ENCODE results near the gene SUSD2. TPM values are rescaled to one million over a fixed set of nuclear protein-coding genes. Genes with fewer than 3 reads are reported as not detected.

The SUSD2 gene
- total RNA-seq, 4 donors from 2014 or later: 10.7 to 367 (median 209) TPM

- Histone ChIP-seq H3K4me1 (peaks cover 0 to 6% (median 0%) of the 10 kb centered on the region in 4 donors), H3K36me3 (peaks cover 0 to 94% (median 0%) of the 10 kb centered on the region in 3 donors), H3K9me3 (no peaks in the 10 kb centered on the region), H3K4me3 (no peak overlapping the region), H3K27ac (no peak overlapping the region), H3K27me3 (no peaks in the 10 kb centered on the region)
- DNase-seq: no peak
- no peak for TF ChIP-seq POLR2A (IDR thresholded peaks at IDR 0.05)
- TF ChIP-seq CTCF (IDR thresholded peaks at IDR 0.05): no peak
Measured at GRCh38 chr22:24170188-24170587, 11.1 kb upstream of the SUSD2 start.

GRCh38 chr22:24170632-24171031 is 10.7 kb upstream of the SUSD2 start:
- TF ChIP-seq CTCF (IDR thresholded peaks at IDR 0.05) (no peak), POLR2A (IDR thresholded peaks at IDR 0.05) (no peak)

GRCh38 chr22:24171822-24172221 is 9.5 kb upstream of the SUSD2 start:
- no peak for DNase-seq
- H3K27ac ChIP-seq: no peak overlapping the region
- H3K9me3 ChIP-seq: no peaks in the 10 kb centered on the region
- H3K27me3 ChIP-seq: no peaks in the 10 kb centered on the region
- TF ChIP-seq CTCF (IDR thresholded peaks at IDR 0.05) (no peak), POLR2A (IDR thresholded peaks at IDR 0.05) (no peak)
- H3K4me3 ChIP-seq: no peak overlapping the region
- peaks cover 0 to 6% (median 0%) of the 10 kb centered on the region in 4 donors for H3K4me1 ChIP-seq
- H3K36me3 ChIP-seq: peaks cover 0 to 93% (median 0%) of the 10 kb centered on the region in 3 donors

More at GRCh38 chr22:24170632-24171031, 10.7 kb upstream of the SUSD2 start:
- H3K9me3 ChIP-seq: no peaks in the 10 kb centered on the region
- H3K36me3 ChIP-seq: peaks cover 0 to 93% (median 0%) of the 10 kb centered on the region in 3 donors
- no peak overlapping the region for H3K27ac ChIP-seq
- no peak for DNase-seq
- H3K4me3 ChIP-seq: no peak overlapping the region
- no peaks in the 10 kb centered on the region for H3K27me3 ChIP-seq
- H3K4me1 ChIP-seq: peaks cover 0 to 6% (median 0%) of the 10 kb centered on the region in 4 donors

- no peak overlapping the region for H3K4me3 ChIP-seq
- TF ChIP-seq CTCF (IDR thresholded peaks at IDR 0.05) (peak; percentile 68 to 87 (median 82)), POLR2A (IDR thresholded peaks at IDR 0.05) (no peak)
- peak overlapping the region in 2 of 4 donors; percentile 6 to 47 for H3K27ac ChIP-seq
- H3K36me3 ChIP-seq: peaks cover 0 to 72% (median 0%) of the 10 kb centered on the region in 3 donors
- peaks cover 0 to 6% (median 0%) of the 10 kb centered on the region in 4 donors for H3K4me1 ChIP-seq
- peak; percentile 69 to 87 (median 79) for DNase-seq
- no peaks in the 10 kb centered on the region for H3K9me3 ChIP-seq
- H3K27me3 ChIP-seq: no peaks in the 10 kb centered on the region
Measured at GRCh38 chr22:24175160-24175808, 6.0 kb upstream of the SUSD2 start.

- no peaks in the 10 kb centered on the region for H3K9me3 ChIP-seq
- TF ChIP-seq POLR2A (IDR thresholded peaks at IDR 0.05) (no peak), CTCF (IDR thresholded peaks at IDR 0.05) (no peak)
- H3K4me1 ChIP-seq: peaks cover 0 to 11% (median 0%) of the 10 kb centered on the region in 4 donors
- no peaks in the 10 kb centered on the region for H3K27me3 ChIP-seq
- no peak overlapping the region for H3K4me3 ChIP-seq
- H3K36me3 ChIP-seq: peaks cover 0 to 64% (median 0%) of the 10 kb centered on the region in 3 donors
- peak overlapping the region in 2 of 4 donors; percentile 6 to 47 for H3K27ac ChIP-seq
- no peak for DNase-seq
Measured at GRCh38 chr22:24176040-24176439, 5.2 kb upstream of the SUSD2 start.

All from Peyer's patch (tissue), 4 donors.